GM18517 (cell line): ENCODE results near the gene ENOSF1.
"Not testable (repeated sequence)": the region's sequence is repeated elsewhere in the genome, so short reads cannot be mapped to it uniquely, and the experiment has no call there.

Experiments
- ATAC-seq: cut with Tn5 transposase; IDR thresholded peaks from one replicate; pipeline ENCODE4 v1.9.1; 2021; ENCODE audit warnings: mild to moderate bottlenecking, moderate library complexity; ENCODE audit not compliant: unreplicated experiment

Gene ENOSF1

DNA sequence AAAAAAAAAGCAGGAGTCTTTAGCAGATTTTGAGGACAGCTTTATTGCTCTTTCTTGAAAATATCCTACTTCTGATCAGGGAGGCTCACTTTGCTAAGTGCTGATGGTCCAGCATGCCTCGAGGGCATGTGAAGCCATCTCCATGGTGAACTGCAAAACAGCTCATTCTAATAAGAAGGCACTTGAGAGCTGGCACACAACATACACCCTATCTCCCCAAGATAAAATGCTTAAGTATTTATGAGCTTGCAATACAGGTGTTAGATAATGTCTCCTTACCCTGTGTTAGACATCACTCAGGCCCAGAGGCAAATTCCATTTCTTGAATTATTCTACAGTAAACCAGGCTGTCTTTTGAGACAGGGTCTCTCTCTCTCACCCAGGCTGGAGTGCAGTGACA is 2.7 kb downstream of the ENOSF1 start:
- no peak for ATAC-seq

DNA sequence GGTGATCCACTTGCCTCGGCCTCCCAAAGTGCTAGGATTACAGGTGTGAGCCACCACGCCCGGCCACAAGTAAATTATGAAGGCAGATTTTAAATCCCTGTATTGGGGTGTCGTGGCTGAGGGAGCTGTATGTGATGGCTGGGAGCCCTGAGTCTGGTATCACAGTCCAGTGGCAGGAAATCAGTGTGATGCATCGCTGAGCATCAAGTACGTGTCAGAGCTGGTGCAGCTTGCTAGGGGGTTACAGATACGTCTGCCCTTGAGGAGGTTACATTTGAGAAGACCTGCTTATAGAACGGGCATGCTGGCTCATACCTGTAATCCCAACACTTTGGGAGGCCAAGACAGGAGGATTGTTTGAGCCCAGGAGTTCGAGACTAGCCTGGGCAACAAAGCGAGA is 4.3 kb downstream of the ENOSF1 start:
- no peak for ATAC-seq

DNA sequence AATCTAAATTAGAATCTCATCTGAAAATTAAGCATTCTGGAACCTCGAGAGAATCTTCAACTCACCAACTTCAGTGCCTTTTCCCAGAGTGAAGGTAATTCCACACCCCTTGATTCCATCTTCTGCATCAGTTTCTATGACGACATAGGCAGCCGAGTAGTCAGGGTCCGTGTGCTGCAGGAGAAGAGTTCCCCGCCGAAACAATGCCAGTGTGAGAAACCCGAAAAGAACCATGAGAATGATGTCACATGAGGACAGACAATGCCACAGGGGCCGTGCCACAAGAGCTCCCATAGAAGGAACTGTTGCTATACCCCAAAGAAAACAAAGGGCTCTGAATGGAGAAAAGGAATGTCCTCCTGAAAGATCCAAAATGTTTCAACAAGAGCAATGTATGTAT is 6.0 kb downstream of the ENOSF1 start:
- ATAC-seq: no peak

DNA sequence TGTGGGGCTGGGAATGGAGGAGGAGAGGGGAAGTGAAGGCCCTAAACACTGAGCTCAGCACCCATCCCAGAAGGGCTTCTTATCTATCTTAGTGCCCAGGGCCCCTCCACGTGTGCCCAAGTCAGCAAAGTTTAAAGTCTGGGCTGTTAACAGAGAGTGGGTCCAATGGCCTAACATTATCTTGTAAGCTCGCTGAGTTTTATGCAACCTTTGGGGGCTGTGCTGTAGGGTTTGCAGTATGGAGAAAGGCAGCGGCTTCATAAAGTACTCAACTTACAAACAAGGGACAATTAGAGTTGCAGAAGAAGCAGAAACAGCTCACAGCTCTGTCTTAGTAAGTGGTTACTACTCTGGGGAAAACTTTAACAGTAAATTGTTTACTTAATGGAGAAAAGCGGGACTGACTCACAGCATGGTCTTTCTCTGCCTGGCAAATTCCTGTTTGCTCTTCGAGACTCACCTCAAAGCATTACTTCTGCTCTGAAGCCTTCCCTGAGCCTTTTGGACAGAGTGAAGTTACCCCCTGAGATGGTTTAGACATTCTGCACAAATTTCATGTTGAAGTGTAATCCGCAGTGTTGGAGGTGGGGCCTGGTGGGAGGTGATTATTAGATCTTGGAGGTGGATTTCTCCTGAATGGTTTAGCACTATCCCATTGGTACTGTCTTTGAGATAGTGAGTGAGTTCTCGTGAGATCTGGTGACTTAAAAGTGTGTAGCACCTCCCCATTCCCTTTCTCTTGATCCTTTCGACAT is 9.0 kb downstream of the ENOSF1 start:
- ATAC-seq: no peak

DNA sequence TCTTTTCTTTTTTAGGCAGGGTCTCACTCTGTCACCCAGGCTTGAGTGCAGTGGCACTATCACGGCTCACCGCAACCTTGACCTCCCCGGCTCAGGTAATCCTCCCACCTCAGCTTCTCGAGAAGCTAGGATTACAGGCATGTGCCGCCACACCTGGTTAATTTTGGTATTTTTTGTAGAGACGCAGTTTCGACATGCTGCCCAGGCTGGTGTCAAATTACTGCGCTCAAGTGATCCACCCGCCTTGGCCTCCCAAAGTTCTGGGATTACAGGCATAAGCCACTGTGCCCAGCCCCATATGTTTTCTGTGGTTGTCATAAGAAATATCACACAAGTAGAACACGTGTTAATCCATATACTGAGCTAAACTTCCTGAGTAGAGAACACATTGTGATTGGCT is 14.6 kb downstream of the ENOSF1 start:
- ATAC-seq: no peak

DNA sequence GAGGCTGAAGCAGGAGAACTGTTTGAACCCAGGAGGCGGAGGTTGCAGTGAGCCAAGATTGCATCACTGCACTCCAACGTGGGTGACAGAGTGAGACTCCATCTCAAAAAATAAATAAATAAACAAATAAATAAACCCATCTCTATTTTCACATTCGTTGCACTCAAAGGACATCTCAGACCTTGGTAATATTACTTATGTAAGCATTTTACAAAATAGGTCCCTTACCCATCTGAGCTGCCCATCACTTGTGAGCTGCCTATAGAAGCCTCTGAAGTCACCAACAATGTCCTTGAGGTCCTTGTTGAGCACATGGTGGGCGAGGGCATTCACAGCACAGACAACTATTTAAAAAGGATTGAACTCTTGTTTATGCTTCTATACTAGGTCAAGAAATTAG is 15.4 kb downstream of the ENOSF1 start:
- ATAC-seq: no peak

DNA sequence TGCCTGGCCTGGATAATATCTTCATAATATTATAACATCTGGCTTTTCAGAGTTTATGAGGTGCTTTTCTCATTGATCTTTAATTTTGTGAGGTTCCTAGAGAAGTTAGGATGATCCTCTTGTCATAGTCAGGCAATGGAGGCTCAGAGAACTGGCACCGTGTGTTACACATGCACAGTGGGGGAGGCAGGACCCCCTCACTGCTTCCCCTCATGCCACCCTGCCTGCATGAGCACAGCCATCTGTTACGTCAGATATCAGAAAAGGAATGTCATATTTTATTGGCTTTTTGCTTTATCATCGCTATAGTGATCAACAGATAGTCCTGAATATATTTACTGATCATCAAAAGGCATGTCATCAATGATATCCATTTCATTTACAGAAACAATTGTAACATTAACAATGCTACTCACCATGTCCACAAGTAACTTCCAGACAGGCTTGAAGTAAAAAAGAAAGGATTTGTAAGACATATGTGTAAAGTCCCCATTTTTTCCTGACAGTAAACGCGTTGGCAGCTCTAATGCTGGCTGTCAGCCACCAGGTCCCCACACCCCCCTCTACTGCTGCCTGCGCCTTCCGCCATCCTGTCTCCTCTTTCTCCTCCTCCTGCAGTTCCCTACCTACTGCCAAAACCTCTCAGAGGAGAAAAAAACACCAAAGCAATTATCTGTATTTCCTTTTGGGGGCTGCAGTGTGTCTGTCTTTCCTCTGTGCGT is 18.8 kb downstream of the ENOSF1 start:
- no peak for ATAC-seq

DNA sequence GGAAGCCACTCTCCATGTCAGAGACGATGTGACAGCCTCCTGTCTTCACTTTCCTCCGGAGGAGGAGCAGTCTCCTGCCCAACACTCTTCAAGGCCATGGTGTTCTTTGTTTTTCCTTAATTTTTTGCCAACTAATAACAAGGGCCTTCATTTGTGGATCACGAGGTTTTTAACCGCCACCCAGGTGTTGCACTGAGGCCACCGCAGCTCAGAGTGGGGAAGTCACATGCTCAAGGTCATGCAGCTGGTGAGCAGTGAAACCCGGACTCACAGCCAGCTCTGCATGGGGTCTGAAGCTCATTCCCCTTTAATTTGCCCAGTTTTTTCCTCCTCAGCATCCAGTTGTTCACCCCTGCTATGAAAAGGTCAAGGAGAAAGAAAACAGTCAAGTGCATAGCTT is 19.6 kb downstream of the ENOSF1 start:
- no peak for ATAC-seq

DNA sequence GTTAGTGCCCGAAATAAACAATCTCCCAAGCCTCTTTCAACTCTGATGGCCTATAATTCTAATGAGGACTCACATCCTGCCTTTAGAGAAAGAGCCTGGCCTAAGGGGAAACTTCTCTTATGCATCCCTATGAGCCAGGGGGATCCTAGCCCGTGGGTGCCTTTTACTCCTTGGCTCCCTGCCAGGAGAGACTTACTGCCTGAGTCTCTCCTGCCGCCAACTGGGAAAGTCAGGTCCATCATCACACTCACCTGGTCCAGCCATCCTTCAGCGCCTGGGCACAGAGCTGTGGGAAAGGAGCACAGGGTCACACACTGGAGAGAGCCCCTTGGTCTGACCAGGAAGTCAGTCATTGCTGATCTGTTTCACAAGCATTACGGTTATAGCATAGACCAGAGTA is 24.1 kb downstream of the ENOSF1 start:
- ATAC-seq: no peak

DNA sequence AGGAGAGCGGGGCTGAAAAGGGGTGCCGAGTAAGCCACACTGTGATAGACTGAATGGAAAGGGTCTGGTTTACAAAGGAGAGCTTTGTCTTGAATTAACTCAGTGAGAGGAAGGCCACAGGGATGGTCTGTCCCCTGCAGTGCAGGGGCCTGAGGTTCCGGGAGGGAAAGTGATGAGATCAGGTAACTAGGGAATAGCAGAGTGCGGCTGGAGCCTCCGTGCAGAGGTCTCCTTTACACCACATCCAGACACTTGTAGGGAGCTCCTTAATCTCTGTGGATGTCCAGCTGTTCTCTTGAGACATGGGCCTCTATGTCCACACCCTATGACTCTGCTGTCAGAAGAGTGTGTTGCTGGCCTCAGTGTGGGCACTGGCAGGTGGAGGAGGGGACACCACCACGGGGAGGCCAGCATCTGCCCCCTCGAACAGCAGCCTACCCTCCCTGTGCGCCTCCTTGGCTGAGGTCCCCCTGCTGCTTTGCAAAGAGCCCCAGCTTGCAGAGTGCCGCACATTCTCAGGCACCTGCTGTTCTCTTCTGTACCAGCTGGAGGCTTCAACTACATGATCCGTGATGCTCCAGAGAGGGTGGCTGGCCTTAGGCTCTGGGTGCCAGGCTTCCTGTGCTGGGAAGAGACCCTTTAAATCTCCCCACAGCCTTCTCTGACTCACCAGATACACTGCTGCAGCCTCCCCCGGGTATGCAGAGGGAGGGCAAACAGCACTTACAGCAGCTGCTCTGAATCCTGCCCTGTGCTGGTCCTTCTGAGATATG is 25.9 kb downstream of the ENOSF1 start:
- no peak for ATAC-seq

DNA sequence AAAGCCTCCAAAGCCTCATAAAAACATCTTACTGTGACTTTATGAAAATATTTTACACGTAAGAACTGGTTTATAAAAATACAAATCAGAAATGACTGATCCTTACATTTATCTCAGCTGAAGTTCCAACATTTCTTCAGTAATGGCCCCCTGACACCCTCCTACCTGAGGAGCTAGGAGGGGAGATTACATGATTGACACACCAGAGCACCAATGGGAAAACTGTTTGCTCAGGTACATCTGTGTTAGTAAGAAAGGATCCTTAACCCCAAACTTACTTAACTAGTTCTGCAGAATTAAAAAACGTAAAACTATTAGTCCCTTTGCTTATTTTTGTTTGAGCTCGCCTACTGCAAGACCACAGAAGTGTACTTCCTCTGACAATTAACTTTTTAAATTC is 27.0 kb downstream of the ENOSF1 start:
- ATAC-seq: no peak

DNA sequence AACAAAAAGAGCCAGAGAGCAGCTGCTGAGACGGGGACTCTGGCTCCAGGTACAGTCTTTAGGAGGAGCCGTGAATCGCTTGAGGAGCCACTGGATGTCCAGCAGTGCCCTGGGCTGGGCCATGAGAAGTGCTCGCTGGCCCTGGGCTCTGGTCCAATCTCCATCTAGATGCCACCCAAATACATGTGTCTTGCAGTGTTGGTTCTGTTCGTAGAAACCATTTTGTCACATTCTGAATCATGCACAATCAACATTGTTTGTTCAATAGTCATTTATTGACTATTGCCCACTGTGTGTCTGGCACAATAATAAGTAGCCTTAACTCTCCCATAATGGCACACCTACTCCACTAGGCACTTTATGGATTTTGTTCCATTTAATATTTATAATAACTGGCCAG is 28.9 kb downstream of the ENOSF1 start:
- no peak for ATAC-seq

DNA sequence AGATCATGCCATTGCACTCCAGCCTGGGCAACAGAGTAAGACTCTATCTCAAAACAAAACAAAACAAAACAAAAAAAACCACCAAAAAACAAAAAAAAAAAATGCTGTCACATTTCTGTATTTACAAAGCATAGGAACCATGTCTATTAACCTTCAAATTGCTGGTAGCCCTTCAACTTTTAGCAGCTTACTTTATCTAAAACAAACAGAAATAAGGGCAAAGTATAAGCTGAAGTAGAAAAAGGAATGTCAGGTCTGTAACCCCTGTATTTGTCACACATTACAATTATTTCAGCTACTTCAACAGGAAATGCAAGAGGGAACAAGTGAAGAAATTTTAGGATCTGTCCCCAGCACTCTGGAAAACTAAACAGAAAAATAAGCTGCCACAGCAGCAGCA is 29.6 kb downstream of the ENOSF1 start:
- ATAC-seq: no peak

DNA sequence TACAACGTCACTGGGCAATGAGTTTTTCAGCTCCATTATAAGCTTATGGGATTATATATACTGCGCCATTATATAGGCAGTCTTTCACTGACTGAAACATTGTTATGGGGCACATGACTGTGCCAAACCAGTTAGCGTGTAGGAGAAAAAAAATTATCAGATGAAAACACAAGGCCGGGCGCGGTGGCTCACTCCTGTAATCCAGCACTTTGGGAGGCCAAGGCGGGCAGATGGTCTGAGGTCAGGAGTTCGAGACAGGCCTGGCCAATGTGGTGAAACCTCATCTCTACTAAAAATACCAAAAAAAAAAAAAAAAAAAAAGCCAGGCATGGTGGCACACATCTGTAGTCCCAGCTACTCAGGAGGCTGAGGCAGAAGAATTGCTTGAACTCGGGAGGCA is 30.0 kb downstream of the ENOSF1 start:
- ATAC-seq: not testable (repeated sequence)

DNA sequence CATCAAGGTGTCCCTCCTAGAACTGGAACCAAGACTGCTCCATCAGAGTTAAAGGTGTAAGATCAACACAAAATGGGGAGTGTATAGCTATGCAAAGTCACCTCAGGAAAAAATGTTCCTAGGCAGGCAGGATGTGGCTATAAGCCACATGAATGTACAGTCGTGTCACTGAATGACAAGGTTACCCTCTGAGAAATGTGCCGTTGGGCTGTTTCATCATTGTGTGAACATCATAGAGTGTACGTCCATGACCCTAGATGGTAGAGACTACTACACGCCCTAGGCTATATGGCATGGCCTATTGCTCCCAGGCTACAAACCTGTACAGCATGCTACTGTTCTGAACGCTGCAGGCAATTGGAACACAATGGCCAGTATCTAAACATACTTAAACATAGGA is 30.4 kb downstream of the ENOSF1 start:
- ATAC-seq: no peak

DNA sequence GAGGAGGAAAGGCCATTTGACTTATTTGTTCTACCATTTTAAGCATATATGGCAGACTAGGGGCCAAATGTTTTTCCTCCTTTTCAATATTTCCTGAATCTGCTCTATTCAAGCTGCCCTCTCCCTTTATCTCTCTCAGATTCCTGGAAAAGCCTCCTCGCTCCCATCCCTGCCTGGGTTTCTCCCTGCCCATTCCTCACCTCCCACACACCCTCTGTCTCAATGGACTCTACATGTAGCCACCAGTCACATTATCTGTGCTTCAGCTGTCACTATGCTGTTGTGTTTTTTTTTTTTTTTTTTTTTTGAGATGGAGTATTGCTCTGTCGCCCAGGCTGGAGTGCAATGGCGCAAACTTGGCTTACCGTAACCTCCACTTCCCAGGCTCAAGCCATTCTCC is 32.0 kb downstream of the ENOSF1 start:
- no peak for ATAC-seq

DNA sequence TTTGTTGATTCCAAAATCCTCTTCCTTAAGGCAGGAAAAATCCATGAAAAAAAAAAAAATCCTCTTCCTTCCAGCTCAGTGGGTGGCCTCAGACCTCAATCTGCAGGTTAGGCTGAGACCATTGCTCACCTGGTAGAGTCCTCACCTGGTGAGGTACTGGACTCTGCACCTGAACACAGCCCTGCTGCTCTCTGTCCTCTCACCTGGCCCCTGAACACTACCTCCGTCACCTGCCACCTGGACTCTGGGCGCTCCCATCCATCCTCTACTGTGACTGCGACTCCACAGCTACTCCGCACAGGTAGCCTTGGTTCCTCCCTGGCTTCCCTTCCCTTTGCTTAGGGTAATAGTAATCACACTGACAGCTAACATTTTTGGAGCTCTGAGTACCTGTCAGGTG is 32.9 kb downstream of the ENOSF1 start:
- ATAC-seq: no peak

DNA sequence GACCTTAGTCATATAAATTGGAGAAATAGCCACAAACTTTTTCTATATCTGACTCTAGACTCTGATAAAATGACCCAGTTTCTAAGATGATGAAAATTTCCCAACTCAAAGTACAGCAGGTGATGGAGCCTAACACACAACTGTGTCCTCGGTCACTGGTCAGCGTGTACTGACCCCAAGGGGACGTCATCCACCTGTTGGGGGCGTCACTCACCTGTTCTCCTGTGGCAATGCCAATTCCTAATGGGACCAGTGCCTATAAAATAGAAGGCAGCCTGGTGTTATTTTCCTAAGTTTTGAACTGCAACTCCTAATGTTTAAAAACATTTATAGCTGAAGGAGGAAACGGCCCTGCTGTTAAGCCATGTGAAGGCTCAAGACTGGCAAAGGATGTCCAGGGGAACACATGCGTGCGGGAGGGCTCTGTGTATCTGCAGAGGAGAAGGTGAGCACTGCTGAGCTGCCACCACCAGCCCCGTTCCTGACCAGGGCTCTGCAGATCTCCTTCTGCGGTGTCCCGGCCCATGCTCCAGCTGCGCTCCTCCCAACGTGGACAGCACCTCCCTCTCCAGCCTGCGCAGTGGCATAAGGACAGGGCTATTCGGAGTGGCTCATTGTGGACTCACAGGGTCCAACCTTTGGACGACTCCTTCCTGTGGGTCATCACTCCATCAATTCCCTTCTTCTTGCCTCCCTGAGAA is 33.8 kb downstream of the ENOSF1 start:
- ATAC-seq: no peak

DNA sequence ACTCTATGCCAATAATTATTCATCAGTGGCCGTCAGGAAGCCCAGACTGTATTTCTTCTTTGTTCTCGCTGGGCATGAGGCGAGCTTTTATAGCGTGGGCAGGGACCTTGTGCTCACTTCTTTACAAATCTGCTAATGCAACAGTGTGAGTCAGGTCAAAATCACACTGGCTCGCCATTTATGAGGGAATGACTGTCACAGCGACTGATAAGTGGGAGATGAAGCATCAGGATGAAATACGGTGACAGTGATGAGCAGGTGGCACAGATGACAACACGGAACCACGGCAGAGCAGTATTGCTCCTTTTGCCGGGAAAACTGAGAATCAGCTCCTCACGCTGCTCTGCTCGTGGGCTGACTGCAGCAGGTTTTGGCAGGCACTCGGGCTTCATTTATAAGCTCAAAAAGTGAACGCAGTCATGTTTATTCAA is 34.5 kb downstream of the ENOSF1 start:
- ATAC-seq: no peak

DNA sequence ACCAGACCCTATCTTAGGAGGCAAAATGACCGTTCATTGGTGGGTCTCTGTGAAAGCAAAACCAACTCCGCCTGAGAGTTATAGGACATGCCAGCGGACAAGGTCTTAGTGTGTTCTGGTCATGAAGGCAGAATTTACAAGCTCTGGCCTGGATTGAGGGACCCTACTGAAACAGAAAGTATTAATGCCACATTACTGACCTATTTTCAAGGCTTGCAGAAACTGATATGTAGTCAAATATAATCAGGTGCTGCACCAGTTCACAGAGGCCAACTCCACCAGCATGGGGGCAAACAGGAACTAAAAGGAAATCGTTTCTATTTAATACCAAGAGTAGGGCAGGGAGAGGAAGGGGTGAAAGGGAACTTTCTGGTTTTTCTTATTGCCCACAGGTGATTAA is 35.3 kb downstream of the ENOSF1 start:
- ATAC-seq: peak; percentile 62

DNA sequence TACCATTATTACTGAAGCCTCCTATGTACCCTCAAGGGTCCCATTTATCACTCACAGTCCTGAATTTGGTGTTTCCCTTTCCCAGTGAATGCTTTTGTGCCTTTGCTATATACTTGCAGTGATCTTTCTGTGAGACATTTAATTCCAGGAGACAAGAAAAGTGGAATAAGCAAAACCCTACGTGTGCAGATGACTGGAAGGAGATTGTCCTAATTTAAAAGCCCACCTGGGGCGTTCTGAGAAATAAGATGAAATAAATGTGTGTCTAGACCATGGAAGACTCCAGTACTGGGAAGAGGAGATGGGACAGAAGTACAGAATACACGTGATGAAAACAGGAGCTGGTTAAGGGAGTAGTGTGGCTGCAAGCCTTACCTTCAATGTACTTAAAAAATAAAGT is 35.7 kb downstream of the ENOSF1 start:
- ATAC-seq: no peak
